ENCODE results near the gene WDR46.

The WDR46 gene

GRCh38 chr6:33333666-33334065 lies 44.6 kb upstream of the WDR46 start:
- no peaks in the 10 kb centered on the region for H3K9me3 ChIP-seq (replicated peaks; ENCODE audit: insufficient read depth, low read length)
- H3K79me2 ChIP-seq (ENCODE audit: low read length) = no peaks in the 10 kb centered on the region
- H3K27ac ChIP-seq (ENCODE audit: low read length) = no peak overlapping the region
- H3F3A ChIP-seq (ENCODE audit: insufficient read depth, low read length) = no peaks in the 10 kb centered on the region
- H3K9ac ChIP-seq (ENCODE audit: low read length) = no peak overlapping the region
- no peaks in the 10 kb centered on the region for H3K9me2 ChIP-seq (replicated peaks; ENCODE audit: insufficient read depth, low read length)
- H3K4me3 ChIP-seq (ENCODE audit: low read length) = no peak overlapping the region
- H3K27me3 ChIP-seq (replicated peaks; ENCODE audit: insufficient read depth, low read length) = no peaks in the 10 kb centered on the region
- H3K4me2 ChIP-seq (ENCODE audit: low read depth, low read length) = no peak overlapping the region
- H3K36me3 ChIP-seq (replicated peaks; ENCODE audit: insufficient read depth, low read length) = no peaks in the 10 kb centered on the region
- no peak for TF ChIP-seq EZH2phosphoT487 (IDR thresholded peaks at IDR 0.05; ENCODE audit: low read length)
- TF ChIP-seq EZH2 (optimal IDR thresholded peaks at IDR 0.05; ENCODE audit: low read depth, low read length) = no peak
- TF ChIP-seq CTCF (IDR thresholded peaks at IDR 0.05; ENCODE audit: low read length) = no peak
- H2AFZ ChIP-seq (ENCODE audit: low read length) = no peak overlapping the region
- H4K20me1 ChIP-seq (ENCODE audit: insufficient read depth, low read length) = no peaks in the 10 kb centered on the region
- no peaks in the 10 kb centered on the region for H3K4me1 ChIP-seq (ENCODE audit: low read length)
- DNase-seq = no peak

GRCh38 chr6:33330736-33331135 lies 41.7 kb upstream of the WDR46 start:
- Histone ChIP-seq H2AFZ (ENCODE audit: low read length) (no peak overlapping the region), H3K27ac (ENCODE audit: low read length) (no peak overlapping the region), H3K9ac (ENCODE audit: low read length) (no peak overlapping the region), H3K27me3 (replicated peaks; ENCODE audit: insufficient read depth, low read length) (no peaks in the 10 kb centered on the region), H3K4me3 (ENCODE audit: low read length) (no peak overlapping the region), H3F3A (ENCODE audit: insufficient read depth, low read length) (no peaks in the 10 kb centered on the region), H3K9me2 (replicated peaks; ENCODE audit: insufficient read depth, low read length) (no peaks in the 10 kb centered on the region), H3K9me3 (replicated peaks; ENCODE audit: insufficient read depth, low read length) (no peaks in the 10 kb centered on the region), H3K4me2 (ENCODE audit: low read depth, low read length) (no peak overlapping the region), H3K4me1 (ENCODE audit: low read length) (no peaks in the 10 kb centered on the region), H4K20me1 (ENCODE audit: insufficient read depth, low read length) (no peaks in the 10 kb centered on the region), H3K36me3 (replicated peaks; ENCODE audit: insufficient read depth, low read length) (no peaks in the 10 kb centered on the region), H3K79me2 (ENCODE audit: low read length) (no peaks in the 10 kb centered on the region)
- DNase-seq = no peak
- TF ChIP-seq EZH2phosphoT487 (IDR thresholded peaks at IDR 0.05; ENCODE audit: low read length) (no peak), CTCF (IDR thresholded peaks at IDR 0.05; ENCODE audit: low read length) (no peak), EZH2 (optimal IDR thresholded peaks at IDR 0.05; ENCODE audit: low read depth, low read length) (no peak)

GRCh38 chr6:33329058-33329457 lies 40.0 kb upstream of the WDR46 start:
- no peaks in the 10 kb centered on the region for H3K9me3 ChIP-seq (replicated peaks; ENCODE audit: insufficient read depth, low read length)
- H3K4me2 ChIP-seq (ENCODE audit: low read depth, low read length) = no peak overlapping the region
- H3K4me1 ChIP-seq (ENCODE audit: low read length) = no peaks in the 10 kb centered on the region
- no peaks in the 10 kb centered on the region for H3K79me2 ChIP-seq (ENCODE audit: low read length)
- no peak overlapping the region for H3K4me3 ChIP-seq (ENCODE audit: low read length)
- H2AFZ ChIP-seq (ENCODE audit: low read length) = no peak overlapping the region
- TF ChIP-seq CTCF (IDR thresholded peaks at IDR 0.05; ENCODE audit: low read length) = no peak
- no peak for TF ChIP-seq EZH2 (optimal IDR thresholded peaks at IDR 0.05; ENCODE audit: low read depth, low read length)
- TF ChIP-seq EZH2phosphoT487 (IDR thresholded peaks at IDR 0.05; ENCODE audit: low read length) = no peak
- H3K36me3 ChIP-seq (replicated peaks; ENCODE audit: insufficient read depth, low read length) = no peaks in the 10 kb centered on the region
- H3K9me2 ChIP-seq (replicated peaks; ENCODE audit: insufficient read depth, low read length) = no peaks in the 10 kb centered on the region
- no peak for DNase-seq
- no peaks in the 10 kb centered on the region for H3K27me3 ChIP-seq (replicated peaks; ENCODE audit: insufficient read depth, low read length)
- H4K20me1 ChIP-seq (ENCODE audit: insufficient read depth, low read length) = no peaks in the 10 kb centered on the region
- no peak overlapping the region for H3K27ac ChIP-seq (ENCODE audit: low read length)
- H3K9ac ChIP-seq (ENCODE audit: low read length) = no peak overlapping the region
- peaks cover 3% of the 10 kb centered on the region; the same call in 1 of the 2 replicates for H3F3A ChIP-seq (ENCODE audit: insufficient read depth, low read length)
